WTC11 (cell line): ENCODE measurements around the gene CORO7. TPM values are rescaled to one million over a fixed set of nuclear protein-coding genes. Genes with fewer than 3 reads are reported as not detected.

Experiments used
- ATAC-seq: fragments of 200-7000 bp; cut with Tn5 transposase; 2 replicates; pipeline ENCODE4 v1.10.0; 2021; ENCODE audit warnings: mild to moderate bottlenecking, moderate library complexity
- CTCF ChIA-PET: fragments of 300-600 bp; sonication (Branson Sonifier 250); formaldehyde crosslinking; loops from one replicate; lab custom pipeline; 2021; ENCODE audit warnings: antibody characterized with exemption; lab: Charles Lee
- POLR2A ChIA-PET: fragments of 350-600 bp; sonication (Branson Sonifier 250); formaldehyde crosslinking; loops from one replicate; lab custom pipeline; 2021; ENCODE audit warnings: antibody characterized with exemption; lab: Charles Lee
- DNase-seq: peaks from one replicate; pipeline ENCODE4 v3.0.0; 2021; ENCODE audit warnings: low spot score
- H3K27ac Mint-ChIP-seq: 2 replicates; pipeline ENCODE4 v1.8.0; 2021; ENCODE audit warnings: mixed read lengths
- H3K27me3 Mint-ChIP-seq: 2 replicates; pipeline ENCODE4 v1.8.0; 2021; ENCODE audit warnings: low read depth, mild to moderate bottlenecking, moderate library complexity, mixed read lengths
- H3K36me3 Mint-ChIP-seq: 2 replicates; pipeline ENCODE4 v1.8.0; 2021; ENCODE audit warnings: mixed read lengths
- H3K4me1 Mint-ChIP-seq: 2 replicates; pipeline ENCODE4 v1.8.0; 2022; ENCODE audit warnings: mixed read lengths
- H3K4me3 Mint-ChIP-seq: 2 replicates; pipeline ENCODE4 v1.8.0; 2021; ENCODE audit warnings: mild to moderate bottlenecking, moderate library complexity, mixed read lengths
- H3K9me3 Mint-ChIP-seq: 2 replicates; pipeline ENCODE4 v1.8.0; 2021; ENCODE audit warnings: mixed read lengths
- CREM ChIP-seq: sonication (generic); formaldehyde crosslinking; IDR thresholded peaks from 2 replicates; pipeline ENCODE4 v1.8.1; 2022; ENCODE audit warnings: mild to moderate bottlenecking, missing genetic modification reagents, moderate library complexity
- ETV6 ChIP-seq: sonication (generic); formaldehyde crosslinking; IDR thresholded peaks from 2 replicates; pipeline ENCODE4 v1.8.1; 2022; ENCODE audit warnings: mild to moderate bottlenecking, missing genetic modification reagents
- FOXP1 ChIP-seq: sonication (generic); formaldehyde crosslinking; IDR thresholded peaks from 2 replicates; pipeline ENCODE4 v1.8.0; 2022; ENCODE audit warnings: missing genetic modification reagents, mild to moderate bottlenecking, moderate library complexity, borderline replicate concordance
- GRHL2 ChIP-seq: fragments of 250-450 bp; sonication (Bioruptor Pico); IDR thresholded peaks from 2 replicates; pipeline ENCODE4 v1.8.0; 2022; ENCODE audit warnings: mild to moderate bottlenecking, moderate library complexity; ENCODE audit not compliant: insufficient replicate concordance, severe bottlenecking
- HMGA2 ChIP-seq: fragments of 250-450 bp; sonication (Bioruptor Pico); IDR thresholded peaks from 2 replicates; pipeline ENCODE4 v1.4.0; 2021; ENCODE audit warnings: mild to moderate bottlenecking, moderate library complexity
- JAZF1 ChIP-seq: fragments of 250-450 bp; sonication (Bioruptor Pico); IDR thresholded peaks from 2 replicates; pipeline ENCODE4 v1.9.0; 2021; ENCODE audit warnings: moderate library complexity, mild to moderate bottlenecking, inconsistent platforms
- NR1H2 ChIP-seq: sonication (generic); formaldehyde crosslinking; IDR thresholded peaks from 2 replicates; pipeline ENCODE4 v1.9.0; 2021; ENCODE audit warnings: mild to moderate bottlenecking, moderate library complexity, missing genetic modification reagents
- RORB ChIP-seq: fragments of 250-450 bp; sonication (Bioruptor Pico); IDR thresholded peaks from 2 replicates; pipeline ENCODE4 v1.9.0; 2021; ENCODE audit warnings: mild to moderate bottlenecking
- SOX15 ChIP-seq: fragments of 250-450 bp; sonication (Bioruptor Pico); IDR thresholded peaks from 2 replicates; pipeline ENCODE4 v1.9.0; 2021; ENCODE audit warnings: mild to moderate bottlenecking
- ZNF263 ChIP-seq: sonication (generic); formaldehyde crosslinking; IDR thresholded peaks from 2 replicates; pipeline ENCODE4 v1.8.1; 2022; ENCODE audit warnings: low read depth, mild to moderate bottlenecking, moderate library complexity, missing genetic modification reagents
- ZNF317 ChIP-seq: sonication (generic); formaldehyde crosslinking; IDR thresholded peaks from 2 replicates; pipeline ENCODE4 v1.8.1; 2023; ENCODE audit warnings: low read depth, mild to moderate bottlenecking, moderate library complexity, missing genetic modification reagents, borderline replicate concordance
- ZNF423 ChIP-seq: fragments of 250-450 bp; sonication (Bioruptor Pico); IDR thresholded peaks from 2 replicates; pipeline ENCODE4 v2.1.2; 2022; ENCODE audit warnings: mild to moderate bottlenecking, moderate library complexity
- total RNA-seq: library from RNA; stranded (reverse); gene quantifications from 3 replicates; pipeline ENCODE4 v1.2.3, GENCODE V29; 2021
- TF ChIP-seq, protein P1 (sequence below): sonication (generic); formaldehyde crosslinking; IDR thresholded peaks from 2 replicates; pipeline ENCODE4 v1.8.1; 2023; ENCODE audit warnings: mild to moderate bottlenecking, missing genetic modification reagents
- TF ChIP-seq, protein P2 (sequence below): sonication (generic); formaldehyde crosslinking; IDR thresholded peaks from 2 replicates; pipeline ENCODE4 v1.8.1; 2023; ENCODE audit warnings: mild to moderate bottlenecking, moderate library complexity, missing genetic modification reagents
- TF ChIP-seq, protein P3 (sequence below): sonication (generic); formaldehyde crosslinking; IDR thresholded peaks from 2 replicates; pipeline ENCODE4 v1.8.1; 2022; ENCODE audit warnings: mild to moderate bottlenecking, moderate library complexity, missing genetic modification reagents
- TF ChIP-seq, protein P4 (sequence below): sonication (generic); formaldehyde crosslinking; IDR thresholded peaks from 2 replicates; pipeline ENCODE4 v1.8.0; 2022; ENCODE audit warnings: mild to moderate bottlenecking, missing genetic modification reagents
- TF ChIP-seq, protein P5 (sequence below): sonication (generic); formaldehyde crosslinking; IDR thresholded peaks from 2 replicates; pipeline ENCODE4 v1.8.0; 2022; ENCODE audit warnings: missing genetic modification reagents
- TF ChIP-seq, protein P6 (sequence below): sonication (generic); formaldehyde crosslinking; conservative IDR thresholded peaks from 2 replicates; pipeline ENCODE4 v1.8.1; 2023; ENCODE audit warnings: mild to moderate bottlenecking, low read depth, missing genetic modification reagents, moderate library complexity

Gene CORO7
- total RNA-seq, 1 experiment from 2014 or later: 45.5 TPM

DNA sequence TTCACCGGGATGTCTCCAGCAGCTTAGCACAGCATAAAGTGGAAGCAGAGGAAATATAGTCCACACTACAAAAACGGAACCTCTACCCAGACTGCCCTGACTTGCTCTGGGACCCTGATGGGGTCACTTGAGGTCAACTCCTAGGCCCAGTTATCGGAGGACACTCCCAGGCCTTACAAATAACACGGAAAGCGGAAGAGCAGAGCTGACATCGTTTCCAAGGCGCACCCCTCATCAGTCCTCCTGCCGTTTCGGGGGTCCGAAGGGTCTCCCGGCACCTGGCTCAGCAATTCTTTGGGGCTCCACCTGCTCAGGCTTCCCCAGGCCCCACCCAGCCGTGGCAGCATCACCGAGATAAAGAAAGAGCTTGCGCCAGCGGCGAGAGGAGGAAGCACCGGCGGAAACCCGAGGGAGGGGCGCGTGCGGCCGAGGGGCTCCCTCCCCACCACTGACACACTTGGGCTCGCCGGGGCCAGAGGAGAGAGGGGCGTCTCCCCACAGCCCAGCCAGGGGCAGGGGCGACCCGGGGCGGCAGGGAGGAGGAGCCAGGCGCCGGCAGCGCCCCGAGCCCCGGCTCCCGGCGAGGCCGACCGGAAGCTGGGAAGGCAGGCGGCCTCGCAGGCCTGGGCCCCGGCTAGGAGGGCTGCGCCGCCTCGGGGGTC, 727 bp downstream of the CORO7 start:
- peaks cover 15% of the 10 kb centered on the region for H3K27me3 Mint-ChIP-seq
- no peaks in the 10 kb centered on the region for H3K9me3 Mint-ChIP-seq
- DNase-seq (peak; percentile 54), ATAC-seq (peak; percentile 37)
- no peaks in the 10 kb centered on the region for H3K36me3 Mint-ChIP-seq
- H3K4me3 Mint-ChIP-seq: peak overlapping the region; percentile 71
- POLR2A ChIA-PET: interaction anchor here (0.8 kb wide), 1 partner anchor 23 kb away, joined by 3 read pairs; no protein-coding TSS in a partner anchor
- CTCF ChIA-PET: interaction anchor here (0.6 to 8.8 kb wide), 7 partner anchors 12 to 374 kb away, joined by 3 to 102 read pairs (median 4); no protein-coding TSS in a partner anchor
- peaks cover 5% of the 10 kb centered on the region for H3K4me1 Mint-ChIP-seq
- peak overlapping the region; percentile 28; the same call in 1 of the 2 replicates for H3K27ac Mint-ChIP-seq
- peak; percentile 19; the same call in 1 of the 2 replicates for TF ChIP-seq ETV6 (CRISPR knock-in tag)
- TF ChIP-seq, protein P1, sequence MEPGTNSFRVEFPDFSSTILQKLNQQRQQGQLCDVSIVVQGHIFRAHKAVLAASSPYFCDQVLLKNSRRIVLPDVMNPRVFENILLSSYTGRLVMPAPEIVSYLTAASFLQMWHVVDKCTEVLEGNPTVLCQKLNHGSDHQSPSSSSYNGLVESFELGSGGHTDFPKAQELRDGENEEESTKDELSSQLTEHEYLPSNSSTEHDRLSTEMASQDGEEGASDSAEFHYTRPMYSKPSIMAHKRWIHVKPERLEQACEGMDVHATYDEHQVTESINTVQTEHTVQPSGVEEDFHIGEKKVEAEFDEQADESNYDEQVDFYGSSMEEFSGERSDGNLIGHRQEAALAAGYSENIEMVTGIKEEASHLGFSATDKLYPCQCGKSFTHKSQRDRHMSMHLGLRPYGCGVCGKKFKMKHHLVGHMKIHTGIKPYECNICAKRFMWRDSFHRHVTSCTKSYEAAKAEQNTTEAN (CRISPR knock-in tag): no peak

DNA sequence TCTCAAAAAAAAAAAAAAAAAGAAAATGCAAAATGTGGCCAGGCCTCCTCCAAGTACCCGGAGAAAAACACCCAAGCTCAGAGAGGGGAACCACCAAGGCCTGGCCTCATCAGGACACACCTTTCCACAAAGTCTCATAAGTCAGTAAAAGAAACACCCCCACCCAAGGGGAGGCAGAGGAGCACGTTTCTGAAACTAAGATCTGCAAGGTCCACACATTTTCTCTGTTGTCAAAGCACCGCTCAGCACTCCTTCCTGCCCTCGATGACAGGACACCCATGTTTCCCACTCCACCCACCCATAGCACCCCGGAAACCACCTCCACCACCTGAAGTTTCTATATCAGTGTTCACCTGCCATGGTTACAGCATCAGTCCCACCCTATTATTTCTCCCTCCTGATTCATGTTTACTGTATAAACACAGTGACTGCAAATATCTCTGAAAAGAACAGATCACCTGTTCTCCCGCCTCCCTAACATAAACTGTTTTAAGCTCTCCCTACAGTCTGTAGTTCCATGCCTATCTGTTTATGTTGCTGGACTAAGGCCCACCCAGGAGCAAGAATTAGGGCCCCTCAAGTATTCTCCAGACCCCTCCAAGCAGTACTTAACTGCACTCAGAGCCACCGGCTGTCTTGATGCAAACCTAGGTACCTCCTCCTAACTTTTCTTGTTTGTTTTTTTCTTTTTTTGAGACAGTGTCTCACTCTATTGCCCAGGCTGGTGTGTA, 2.0 kb downstream of the CORO7 start:
- Mint-ChIP-seq H3K4me1 (peaks cover 5% of the 10 kb centered on the region), H3K36me3 (no peaks in the 10 kb centered on the region), H3K4me3 (no peak overlapping the region; the same call in 1 of the 2 replicates), H3K27ac (no peak overlapping the region), H3K9me3 (no peaks in the 10 kb centered on the region), H3K27me3 (peaks cover 15% of the 10 kb centered on the region)
- DNase-seq (no peak), ATAC-seq (no peak)
- CTCF ChIA-PET: interaction anchor here (0.7 to 8.8 kb wide), 4 partner anchors 11 to 55 kb away, joined by 3 to 102 read pairs (median 8); no protein-coding TSS in a partner anchor
- POLR2A ChIA-PET: interaction anchor here (0.8 kb wide), 1 partner anchor 9 kb away, joined by 5 read pairs; no protein-coding TSS in a partner anchor
- TF ChIP-seq JAZF1 (CRISPR knock-in tag) (no peak), HMGA2 (CRISPR knock-in tag) (no peak), NR1H2 (CRISPR knock-in tag) (no peak), RORB (CRISPR knock-in tag) (no peak), SOX15 (no peak), ZNF317 (no peak), CREM (CRISPR knock-in tag) (no peak), FOXP1 (no peak), ZNF423 (CRISPR knock-in tag) (no peak), ZNF263 (CRISPR knock-in tag) (no peak), GRHL2 (CRISPR knock-in tag) (no peak)
- TF ChIP-seq, protein P2, sequence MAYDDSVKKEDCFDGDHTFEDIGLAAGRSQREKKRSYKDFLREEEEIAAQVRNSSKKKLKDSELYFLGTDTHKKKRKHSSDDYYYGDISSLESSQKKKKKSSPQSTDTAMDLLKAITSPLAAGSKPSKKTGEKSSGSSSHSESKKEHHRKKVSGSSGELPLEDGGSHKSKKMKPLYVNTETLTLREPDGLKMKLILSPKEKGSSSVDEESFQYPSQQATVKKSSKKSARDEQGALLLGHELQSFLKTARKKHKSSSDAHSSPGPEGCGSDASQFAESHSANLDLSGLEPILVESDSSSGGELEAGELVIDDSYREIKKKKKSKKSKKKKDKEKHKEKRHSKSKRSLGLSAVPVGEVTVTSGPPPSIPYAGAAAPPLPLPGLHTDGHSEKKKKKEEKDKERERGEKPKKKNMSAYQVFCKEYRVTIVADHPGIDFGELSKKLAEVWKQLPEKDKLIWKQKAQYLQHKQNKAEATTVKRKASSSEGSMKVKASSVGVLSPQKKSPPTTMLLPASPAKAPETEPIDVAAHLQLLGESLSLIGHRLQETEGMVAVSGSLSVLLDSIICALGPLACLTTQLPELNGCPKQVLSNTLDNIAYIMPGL (CRISPR knock-in tag): no peak
- TF ChIP-seq, protein P3, sequence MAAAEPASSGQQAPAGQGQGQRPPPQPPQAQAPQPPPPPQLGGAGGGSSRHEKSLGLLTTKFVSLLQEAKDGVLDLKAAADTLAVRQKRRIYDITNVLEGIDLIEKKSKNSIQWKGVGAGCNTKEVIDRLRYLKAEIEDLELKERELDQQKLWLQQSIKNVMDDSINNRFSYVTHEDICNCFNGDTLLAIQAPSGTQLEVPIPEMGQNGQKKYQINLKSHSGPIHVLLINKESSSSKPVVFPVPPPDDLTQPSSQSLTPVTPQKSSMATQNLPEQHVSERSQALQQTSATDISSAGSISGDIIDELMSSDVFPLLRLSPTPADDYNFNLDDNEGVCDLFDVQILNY: no peak
- TF ChIP-seq, protein P4, sequence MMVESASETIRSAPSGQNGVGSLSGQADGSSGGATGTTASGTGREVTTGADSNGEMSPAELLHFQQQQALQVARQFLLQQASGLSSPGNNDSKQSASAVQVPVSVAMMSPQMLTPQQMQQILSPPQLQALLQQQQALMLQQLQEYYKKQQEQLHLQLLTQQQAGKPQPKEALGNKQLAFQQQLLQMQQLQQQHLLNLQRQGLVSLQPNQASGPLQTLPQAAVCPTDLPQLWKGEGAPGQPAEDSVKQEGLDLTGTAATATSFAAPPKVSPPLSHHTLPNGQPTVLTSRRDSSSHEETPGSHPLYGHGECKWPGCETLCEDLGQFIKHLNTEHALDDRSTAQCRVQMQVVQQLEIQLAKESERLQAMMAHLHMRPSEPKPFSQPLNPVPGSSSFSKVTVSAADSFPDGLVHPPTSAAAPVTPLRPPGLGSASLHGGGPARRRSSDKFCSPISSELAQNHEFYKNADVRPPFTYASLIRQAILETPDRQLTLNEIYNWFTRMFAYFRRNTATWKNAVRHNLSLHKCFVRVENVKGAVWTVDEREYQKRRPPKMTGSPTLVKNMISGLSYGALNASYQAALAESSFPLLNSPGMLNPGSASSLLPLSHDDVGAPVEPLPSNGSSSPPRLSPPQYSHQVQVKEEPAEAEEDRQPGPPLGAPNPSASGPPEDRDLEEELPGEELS: no peak
- TF ChIP-seq, protein P5, sequence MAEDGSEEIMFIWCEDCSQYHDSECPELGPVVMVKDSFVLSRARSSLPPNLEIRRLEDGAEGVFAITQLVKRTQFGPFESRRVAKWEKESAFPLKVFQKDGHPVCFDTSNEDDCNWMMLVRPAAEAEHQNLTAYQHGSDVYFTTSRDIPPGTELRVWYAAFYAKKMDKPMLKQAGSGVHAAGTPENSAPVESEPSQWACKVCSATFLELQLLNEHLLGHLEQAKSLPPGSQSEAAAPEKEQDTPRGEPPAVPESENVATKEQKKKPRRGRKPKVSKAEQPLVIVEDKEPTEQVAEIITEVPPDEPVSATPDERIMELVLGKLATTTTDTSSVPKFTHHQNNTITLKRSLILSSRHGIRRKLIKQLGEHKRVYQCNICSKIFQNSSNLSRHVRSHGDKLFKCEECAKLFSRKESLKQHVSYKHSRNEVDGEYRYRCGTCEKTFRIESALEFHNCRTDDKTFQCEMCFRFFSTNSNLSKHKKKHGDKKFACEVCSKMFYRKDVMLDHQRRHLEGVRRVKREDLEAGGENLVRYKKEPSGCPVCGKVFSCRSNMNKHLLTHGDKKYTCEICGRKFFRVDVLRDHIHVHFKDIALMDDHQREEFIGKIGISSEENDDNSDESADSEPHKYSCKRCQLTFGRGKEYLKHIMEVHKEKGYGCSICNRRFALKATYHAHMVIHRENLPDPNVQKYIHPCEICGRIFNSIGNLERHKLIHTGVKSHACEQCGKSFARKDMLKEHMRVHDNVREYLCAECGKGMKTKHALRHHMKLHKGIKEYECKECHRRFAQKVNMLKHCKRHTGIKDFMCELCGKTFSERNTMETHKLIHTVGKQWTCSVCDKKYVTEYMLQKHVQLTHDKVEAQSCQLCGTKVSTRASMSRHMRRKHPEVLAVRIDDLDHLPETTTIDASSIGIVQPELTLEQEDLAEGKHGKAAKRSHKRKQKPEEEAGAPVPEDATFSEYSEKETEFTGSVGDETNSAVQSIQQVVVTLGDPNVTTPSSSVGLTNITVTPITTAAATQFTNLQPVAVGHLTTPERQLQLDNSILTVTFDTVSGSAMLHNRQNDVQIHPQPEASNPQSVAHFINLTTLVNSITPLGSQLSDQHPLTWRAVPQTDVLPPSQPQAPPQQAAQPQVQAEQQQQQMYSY: no peak
- TF ChIP-seq, protein P6, sequence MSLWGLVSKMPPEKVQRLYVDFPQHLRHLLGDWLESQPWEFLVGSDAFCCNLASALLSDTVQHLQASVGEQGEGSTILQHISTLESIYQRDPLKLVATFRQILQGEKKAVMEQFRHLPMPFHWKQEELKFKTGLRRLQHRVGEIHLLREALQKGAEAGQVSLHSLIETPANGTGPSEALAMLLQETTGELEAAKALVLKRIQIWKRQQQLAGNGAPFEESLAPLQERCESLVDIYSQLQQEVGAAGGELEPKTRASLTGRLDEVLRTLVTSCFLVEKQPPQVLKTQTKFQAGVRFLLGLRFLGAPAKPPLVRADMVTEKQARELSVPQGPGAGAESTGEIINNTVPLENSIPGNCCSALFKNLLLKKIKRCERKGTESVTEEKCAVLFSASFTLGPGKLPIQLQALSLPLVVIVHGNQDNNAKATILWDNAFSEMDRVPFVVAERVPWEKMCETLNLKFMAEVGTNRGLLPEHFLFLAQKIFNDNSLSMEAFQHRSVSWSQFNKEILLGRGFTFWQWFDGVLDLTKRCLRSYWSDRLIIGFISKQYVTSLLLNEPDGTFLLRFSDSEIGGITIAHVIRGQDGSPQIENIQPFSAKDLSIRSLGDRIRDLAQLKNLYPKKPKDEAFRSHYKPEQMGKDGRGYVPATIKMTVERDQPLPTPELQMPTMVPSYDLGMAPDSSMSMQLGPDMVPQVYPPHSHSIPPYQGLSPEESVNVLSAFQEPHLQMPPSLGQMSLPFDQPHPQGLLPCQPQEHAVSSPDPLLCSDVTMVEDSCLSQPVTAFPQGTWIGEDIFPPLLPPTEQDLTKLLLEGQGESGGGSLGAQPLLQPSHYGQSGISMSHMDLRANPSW (CRISPR knock-in tag): no peak
